GM21515 (cell line): ENCODE data around the gene LRRIQ3.
"Not testable (repeated sequence)": the region's sequence is repeated elsewhere in the genome, so short reads cannot be mapped to it uniquely, and the experiment has no call there.

ENCODE experiments used
- ATAC-seq: cut with Tn5 transposase; IDR thresholded peaks from one replicate; pipeline ENCODE4 v1.9.1; 2021; ENCODE audit not compliant: unreplicated experiment

Gene LRRIQ3

GRCh38 chr1:74197657-74198552 is at the start of gene LRRIQ3, which contains the start of gene FPGT:
Gene LRRIQ3, minus strand, starts transcription at chr1:74198176. Its CDS starts 14,492 bp downstream, at chr1:74183684.
Gene FPGT, plus strand, starts transcription at chr1:74198242. Its CDS starts 37 bp downstream, at chr1:74198279.
- peak; percentile 97 for ATAC-seq

- ATAC-seq, result no peak
Observed at GRCh38 chr1:74246315-74246714, 48.3 kb upstream of the LRRIQ3 start.

DNA sequence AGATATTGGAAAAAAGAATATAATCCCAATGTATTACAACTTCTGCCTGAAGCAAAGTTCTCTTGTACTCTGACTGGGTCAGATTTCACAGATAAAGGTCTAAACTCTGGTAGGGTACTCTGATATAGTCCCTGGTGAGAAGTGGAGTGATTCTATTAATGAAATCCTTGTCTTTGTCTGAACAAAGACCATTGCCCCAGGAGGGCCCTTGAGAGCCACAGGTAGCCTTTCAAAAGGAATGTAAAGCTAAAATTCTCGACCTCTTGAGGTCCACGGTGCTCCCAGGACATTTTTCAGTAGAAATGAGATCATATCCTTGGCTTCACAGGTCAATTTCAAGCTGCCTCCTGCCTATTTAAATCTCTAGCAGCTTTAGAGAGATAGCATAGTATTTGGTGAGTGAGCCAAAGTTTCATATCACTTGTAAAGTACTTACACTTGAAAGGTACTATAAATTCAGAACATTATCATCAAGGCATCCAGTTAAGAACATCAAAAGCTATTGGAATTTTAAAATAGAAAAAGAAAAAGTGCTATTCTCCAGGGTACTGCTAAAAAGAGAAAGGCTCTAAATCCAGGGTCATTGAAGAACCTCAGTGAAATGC is 47.3 kb upstream of the LRRIQ3 start:
- ATAC-seq, result no peak

- ATAC-seq, result no peak
Observed at GRCh38 chr1:74237787-74238186, 39.8 kb upstream of the LRRIQ3 start.

GRCh38 chr1:74237035-74237434 is 39.1 kb upstream of the LRRIQ3 start:
- no peak for ATAC-seq

DNA sequence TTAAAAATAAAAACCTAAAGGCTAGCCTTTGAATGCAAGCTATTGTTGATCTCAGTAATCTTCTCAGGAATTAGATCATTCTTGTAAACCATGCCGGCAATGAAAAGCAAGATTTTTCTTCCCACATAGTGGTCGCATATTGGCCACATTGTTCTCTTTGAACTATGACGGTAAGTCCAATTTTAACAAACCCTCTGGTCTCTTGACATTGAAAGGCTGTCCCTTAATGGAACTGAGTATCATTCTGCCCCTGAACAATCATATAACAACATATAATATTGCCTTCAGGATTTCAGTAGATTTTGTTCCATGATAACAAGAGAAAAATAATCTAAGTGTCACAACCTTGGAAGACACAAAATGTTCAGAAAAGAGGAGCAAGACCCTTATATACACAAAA is 38.5 kb upstream of the LRRIQ3 start:
- no peak for ATAC-seq

DNA sequence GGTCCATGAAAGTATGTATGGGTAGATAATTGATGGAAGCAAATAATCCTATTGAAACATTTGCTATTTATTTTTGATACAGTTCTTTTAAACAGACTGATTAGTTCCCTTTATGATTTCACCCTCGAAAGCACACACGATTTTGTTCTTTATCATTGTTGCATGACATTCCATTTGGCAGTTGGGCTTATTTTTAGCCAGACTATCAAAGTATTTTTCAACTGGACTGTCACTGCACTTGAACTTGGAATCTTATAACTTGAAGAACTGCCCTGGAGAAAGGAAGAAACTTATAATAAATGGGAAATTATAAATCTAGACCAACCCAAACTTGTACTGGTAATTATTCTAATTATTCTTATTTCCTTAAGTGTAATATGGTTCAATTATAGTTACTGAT is 37.2 kb upstream of the LRRIQ3 start, which contains the start of gene TNNI3K:
Gene TNNI3K, plus strand, starts transcription at position 235 of the 400 bp plus-strand sequence. Its CDS starts 65 bp downstream, at position 300.
- no peak for ATAC-seq

GRCh38 chr1:74223453-74223852 is 25.5 kb upstream of the LRRIQ3 start:
- ATAC-seq, result no peak

- ATAC-seq, result no peak
Observed at GRCh38 chr1:74222701-74223100, 24.7 kb upstream of the LRRIQ3 start.

GRCh38 chr1:74215229-74215628 is 17.3 kb upstream of the LRRIQ3 start:
- ATAC-seq, result no peak

DNA sequence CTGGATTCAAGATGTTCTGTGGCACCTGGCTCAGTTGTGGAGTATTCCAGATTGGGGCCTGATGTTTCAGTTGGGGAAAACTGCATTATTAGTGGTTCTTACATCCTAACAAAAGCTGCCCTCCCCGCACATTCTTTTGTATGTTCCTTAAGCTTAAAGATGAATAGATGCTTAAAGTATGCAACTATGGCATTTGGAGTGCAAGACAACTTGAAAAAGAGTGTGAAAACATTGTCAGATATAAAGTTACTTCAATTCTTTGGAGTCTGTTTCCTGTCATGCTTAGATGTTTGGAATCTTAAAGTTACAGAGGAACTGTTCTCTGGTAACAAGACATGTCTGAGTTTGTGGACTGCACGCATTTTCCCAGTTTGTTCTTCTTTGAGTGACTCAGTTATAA is 7.3 kb upstream of the LRRIQ3 start:
- ATAC-seq, result no peak

DNA sequence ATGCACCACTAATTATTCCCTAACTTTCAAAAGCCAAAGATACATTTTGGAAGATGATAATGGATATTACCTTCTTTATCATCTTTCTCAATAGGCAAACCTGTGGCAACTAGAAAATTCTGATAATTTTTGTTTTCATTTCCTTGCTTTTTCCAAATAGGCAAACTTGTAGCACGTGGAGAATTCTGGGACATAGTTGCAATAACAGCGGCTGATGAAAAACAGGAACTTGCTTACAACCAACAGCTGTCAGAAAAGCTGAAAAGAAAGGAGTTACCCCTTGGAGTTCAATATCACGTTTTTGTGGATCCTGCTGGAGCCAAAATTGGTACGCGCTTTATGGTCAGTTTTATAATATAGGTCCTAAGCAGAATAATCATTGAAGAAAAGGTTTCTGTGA is 1.5 kb upstream of the LRRIQ3 start:
- no peak for ATAC-seq

GRCh38 chr1:74197255-74197654 is 721 bp downstream of the LRRIQ3 start:
- no peak for ATAC-seq

DNA sequence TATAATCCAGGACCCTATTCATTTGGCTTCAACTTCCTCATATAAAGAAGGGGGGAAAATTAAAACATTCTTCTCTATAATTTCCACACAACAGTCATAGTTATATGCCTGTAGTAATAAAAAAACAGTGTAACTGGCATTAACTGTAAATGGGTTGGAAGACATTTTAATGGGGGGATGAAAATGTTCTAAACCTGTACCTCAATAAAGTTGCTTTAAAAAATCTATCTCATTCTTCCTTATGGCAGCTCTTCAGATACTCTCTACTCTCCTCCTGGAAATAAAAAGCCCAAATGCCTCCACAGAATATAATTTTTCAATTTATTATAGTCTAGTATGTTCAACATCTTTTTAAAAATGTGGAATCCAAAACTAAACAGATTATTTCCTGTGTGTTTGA is 2.6 kb downstream of the LRRIQ3 start:
- no peak for ATAC-seq

- ATAC-seq, result no peak
Observed at GRCh38 chr1:74193908-74194307, 4.1 kb downstream of the LRRIQ3 start.

DNA sequence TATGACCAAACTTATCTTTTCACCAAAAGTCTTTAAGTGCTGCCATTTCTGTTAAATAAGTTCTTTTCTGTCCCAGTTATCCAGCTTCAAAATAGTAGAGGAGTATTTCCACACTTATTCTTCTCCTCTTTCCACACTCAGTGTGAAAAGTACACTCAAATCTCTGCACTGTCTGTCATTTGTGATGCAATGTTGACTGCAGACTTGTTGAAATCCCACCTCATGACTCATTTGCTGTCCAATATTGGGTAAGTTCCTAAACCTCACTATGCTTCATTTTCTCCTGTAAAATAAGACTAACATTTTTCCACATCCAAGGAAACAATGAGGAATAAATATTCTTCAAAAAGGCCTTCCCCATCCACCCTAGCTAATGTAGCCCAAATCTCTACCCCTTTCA is 17.5 kb downstream of the LRRIQ3 start:
- ATAC-seq, result no peak

- ATAC-seq, result not testable (repeated sequence)
Observed at GRCh38 chr1:74174423-74174822, 23.6 kb downstream of the LRRIQ3 start.

DNA sequence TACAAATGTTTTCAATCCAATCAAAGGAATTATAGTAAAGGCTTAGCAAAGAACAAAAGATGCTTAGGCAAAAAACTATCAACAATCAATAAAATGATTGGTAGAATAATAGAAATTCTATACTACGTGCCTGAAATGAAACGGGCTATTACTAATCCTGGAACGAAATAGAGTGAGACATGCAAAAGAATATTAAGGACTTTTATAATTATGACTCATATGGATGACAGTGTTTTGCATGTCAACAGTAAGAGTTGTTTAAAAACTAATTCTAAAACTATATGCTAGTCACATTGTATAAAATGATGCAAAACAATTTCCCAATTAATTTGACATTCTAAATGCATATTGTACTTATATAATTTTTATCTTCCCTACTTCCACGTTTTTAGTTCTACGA is 35.6 kb downstream of the LRRIQ3 start:
- ATAC-seq, result no peak

DNA sequence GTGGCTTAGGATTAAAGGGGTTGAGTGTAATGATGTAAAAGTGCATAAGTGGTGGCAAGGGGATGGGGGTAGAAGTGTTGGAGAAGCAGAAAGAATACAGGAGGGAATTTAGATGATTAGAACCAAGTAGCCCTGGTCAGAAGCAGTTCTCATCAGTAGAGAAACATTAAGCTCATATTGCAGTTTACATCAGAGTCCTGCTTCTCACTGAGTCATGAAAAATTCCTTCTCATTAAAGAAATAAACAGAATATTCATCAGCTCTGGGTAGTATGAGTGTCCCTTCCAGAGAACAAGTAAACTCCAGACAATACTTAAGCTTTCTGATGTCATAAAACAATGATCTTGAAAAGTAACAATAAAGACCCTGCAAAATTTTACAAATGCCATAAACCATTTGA is 36.5 kb downstream of the LRRIQ3 start:
- no peak for ATAC-seq

DNA sequence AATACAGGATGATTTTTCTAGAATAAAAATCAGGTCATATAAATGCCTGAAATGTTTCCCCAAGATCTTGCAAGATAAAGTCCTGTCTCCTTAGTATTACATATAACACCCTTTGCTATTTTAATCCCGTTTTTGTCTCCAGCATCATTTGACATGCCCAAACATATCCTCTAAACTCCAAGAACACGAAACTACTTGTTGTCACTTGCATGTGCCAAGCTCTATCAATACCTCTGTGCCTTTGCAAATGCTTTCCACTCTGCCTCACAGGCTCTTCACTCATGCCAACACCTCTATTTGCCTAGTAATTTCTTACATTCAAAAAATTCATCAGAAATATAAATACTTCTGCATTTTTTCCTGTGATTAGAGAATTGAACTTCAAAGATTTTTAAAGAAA is 37.9 kb downstream of the LRRIQ3 start:
- ATAC-seq, result no peak

- no peak for ATAC-seq
Observed at GRCh38 chr1:74145086-74145485, 52.9 kb downstream of the LRRIQ3 start.

DNA sequence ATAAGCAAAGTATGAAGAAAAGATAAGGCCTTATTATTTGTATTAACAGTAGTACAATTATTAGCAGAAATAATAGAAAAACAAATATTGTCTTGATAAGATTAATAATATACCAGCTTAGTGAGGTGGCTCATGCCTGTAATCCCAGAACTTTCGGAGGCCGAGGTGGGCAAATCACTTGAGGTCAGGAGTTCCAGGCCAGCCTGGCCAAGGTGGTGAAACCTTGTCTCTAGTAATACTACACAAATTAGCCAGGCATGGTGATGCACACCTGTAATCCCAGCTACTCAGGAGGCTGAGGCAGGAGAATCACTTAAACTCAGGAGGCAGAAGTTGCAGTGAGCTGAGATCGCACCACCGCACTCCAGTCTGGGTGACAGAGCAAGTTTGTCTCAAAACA is 80.6 kb downstream of the LRRIQ3 start:
- ATAC-seq, result not testable (repeated sequence)
